Fibroblast of lung (primary cell): ENCODE results near the gene EEF2. TPM values are rescaled to one million over a fixed set of nuclear protein-coding genes. Genes with fewer than 3 reads are reported as not detected.
A peak's percentile ranks its signal among the peaks of the same experiment; 100 is the strongest.

Experiments
- DNase-seq, 2 donors: peaks; one replicate each; pipeline versions ENCODE4 v3.0.0 to v3.0.0-alpha.2; 2010; ENCODE audit warnings: low read depth in 2 of 2
- H2AFZ ChIP-seq: 2 replicates; pipeline ENCODE4 v1.5.1; 2012; ENCODE audit warnings: low read length, control low read depth, inconsistent platforms
- H3K27ac ChIP-seq: 2 replicates; pipeline ENCODE4 v1.5.1; 2011; ENCODE audit warnings: low read length, control low read depth; ENCODE audit not compliant: insufficient read depth
- H3K27me3 ChIP-seq: 2 replicates; pipeline ENCODE4 v1.5.1; 2011; ENCODE audit warnings: mild to moderate bottlenecking, low read length; ENCODE audit not compliant: control insufficient read depth, insufficient read depth
- H3K36me3 ChIP-seq: 2 replicates; pipeline ENCODE4 v1.5.1; 2011; ENCODE audit warnings: low read length; ENCODE audit not compliant: control insufficient read depth, insufficient read depth
- H3K4me1 ChIP-seq: 2 replicates; pipeline ENCODE4 v1.5.1; 2011; ENCODE audit warnings: low read length; ENCODE audit not compliant: control insufficient read depth, insufficient read depth; ENCODE audit errors: extremely low read depth
- H3K4me2 ChIP-seq: 2 replicates; pipeline ENCODE4 v1.5.1; 2011; ENCODE audit warnings: low read length, control low read depth; ENCODE audit not compliant: insufficient read depth; ENCODE audit errors: extremely low read depth
- H3K4me3 ChIP-seq, 4 experiments: fragments of 200-600 bp in 1 of 4; sonication (generic) in 1 of 4; replicated peaks in 1 of 4; 2 replicates each; pipeline ENCODE4 v1.5.1; 2011 to 2016; ENCODE audit warnings: low read length in 4 of 4, low read depth in 3 of 4, mild to moderate bottlenecking in 3 of 4, control low read depth in 2 of 4, inconsistent platforms in 1 of 4, mixed read lengths in 1 of 4; ENCODE audit not compliant: insufficient read depth in 1 of 4; ENCODE audit errors: control extremely low read depth in 1 of 4
- H3K79me2 ChIP-seq: 2 replicates; pipeline ENCODE4 v1.5.1; 2012; ENCODE audit warnings: mild to moderate bottlenecking, low read length, inconsistent platforms; ENCODE audit not compliant: control insufficient read depth, insufficient read depth
- H3K9ac ChIP-seq: 2 replicates; pipeline ENCODE4 v1.5.1; 2011; ENCODE audit warnings: mild to moderate bottlenecking, low read length, control low read depth; ENCODE audit not compliant: insufficient read depth
- H3K9me3 ChIP-seq: 2 replicates; pipeline ENCODE4 v1.5.1; 2012; ENCODE audit warnings: low read depth, low read length; ENCODE audit not compliant: control insufficient read depth, insufficient read depth
- H4K20me1 ChIP-seq: 2 replicates; pipeline ENCODE4 v1.5.1; 2011; ENCODE audit warnings: low read length; ENCODE audit not compliant: control insufficient read depth, insufficient read depth; ENCODE audit errors: extremely low read depth
- EZH2 ChIP-seq: IDR thresholded peaks from 2 replicates; pipeline ENCODE4 v1.5.1; 2012; ENCODE audit warnings: low read length, control low read depth, mild to moderate bottlenecking; ENCODE audit errors: missing control alignments
- polyA minus RNA-seq: library from RNA; depleted of rRNA, polyadenylated mRNA; stranded (reverse); fragments of >200 nt; gene quantifications from 2 replicates; pipeline ENCODE4 v1.2.3, GENCODE V29; 2011; ENCODE audit warnings: low replicate concordance
- polyA plus RNA-seq, 2 donors: library from polyadenylated mRNA; depleted of rRNA in 1 of 2; stranded (reverse) in 1 of 2; unstranded in 1 of 2; fragments of >200 nt; gene quantifications; 2 replicates each; pipeline ENCODE4 v1.2.1, GENCODE V29; 2011 to 2012; ENCODE audit warnings: missing spikeins in 1 of 2
- total RNA-seq: library from RNA; depleted of rRNA; stranded (reverse); fragments of >200 nt; gene quantifications from 2 replicates; pipeline ENCODE4 v1.2.1, GENCODE V29; 2014
- TF ChIP-seq, protein P1 (sequence below), 2 donors: IDR thresholded peaks in 1 of 2; conservative IDR thresholded peaks in 1 of 2; 1 replicate in 1 of 2; 2 replicates in 1 of 2; pipeline ENCODE4 v1.5.1; 2011 to 2012; ENCODE audit warnings: low read length in 2 of 2, control low read depth in 1 of 2, inconsistent platforms in 1 of 2, low read depth in 1 of 2, mild to moderate bottlenecking in 1 of 2

Gene EEF2
- total RNA-seq (2,646 and 3,813 TPM in 2 replicates), polyA plus RNA-seq (976 and 986 TPM in 2 replicates), polyA minus RNA-seq (1,565 and 2,211 TPM in 2 replicates)
- 3,237 and 3,351 TPM in 2 replicates for polyA plus RNA-seq (2012)

DNA sequence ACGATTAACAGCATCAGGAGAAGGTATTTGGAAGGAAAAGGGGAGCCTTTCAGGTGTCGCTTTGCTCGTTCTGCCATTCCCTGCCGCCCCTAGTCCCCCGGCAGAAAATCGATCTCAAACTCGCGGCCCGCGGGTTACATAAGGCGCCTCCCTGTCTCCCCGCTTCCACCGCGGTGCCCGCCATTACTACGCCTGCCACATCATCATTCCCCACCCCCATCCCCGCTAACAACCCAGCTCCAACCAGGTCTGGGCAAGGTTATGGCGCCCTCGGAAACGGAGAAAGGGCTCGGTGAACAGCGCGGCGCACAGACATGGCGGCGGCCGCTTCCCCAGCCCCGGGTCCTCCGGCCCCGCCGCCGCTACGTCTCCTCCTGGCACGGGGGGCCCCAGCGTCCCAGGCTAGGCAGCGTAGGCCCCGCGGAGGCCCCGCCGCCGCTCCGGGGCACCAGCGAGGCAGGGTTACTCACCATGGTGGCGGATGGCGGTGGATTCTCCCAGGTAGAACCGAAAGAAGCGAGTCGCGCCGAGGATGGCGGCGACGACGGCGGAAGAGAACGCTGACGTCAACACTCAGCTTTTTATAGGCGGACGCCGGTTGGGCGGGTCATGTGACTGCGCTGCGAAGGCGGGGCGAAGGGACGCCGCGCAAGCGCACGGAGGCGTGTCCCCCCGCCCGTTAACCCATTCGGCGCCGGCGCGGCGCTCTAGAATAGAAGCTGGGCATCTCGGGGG is at the start of gene EEF2:
Gene EEF2, minus strand, starts transcription at position 556 of the 735 bp plus-strand sequence. Its CDS starts 83 bp downstream, at position 473.
- peak within 1 kb of the TSS; percentile 54 for H2AFZ ChIP-seq
- H3K4me1 ChIP-seq, result peaks cover 22% of the 10 kb centered on the region
- peaks cover 42% of the 10 kb centered on the region for H3K36me3 ChIP-seq
- peak within 1 kb of the TSS; percentile 94 for H3K9ac ChIP-seq
- no peak for TF ChIP-seq EZH2
- TF ChIP-seq, protein P1, sequence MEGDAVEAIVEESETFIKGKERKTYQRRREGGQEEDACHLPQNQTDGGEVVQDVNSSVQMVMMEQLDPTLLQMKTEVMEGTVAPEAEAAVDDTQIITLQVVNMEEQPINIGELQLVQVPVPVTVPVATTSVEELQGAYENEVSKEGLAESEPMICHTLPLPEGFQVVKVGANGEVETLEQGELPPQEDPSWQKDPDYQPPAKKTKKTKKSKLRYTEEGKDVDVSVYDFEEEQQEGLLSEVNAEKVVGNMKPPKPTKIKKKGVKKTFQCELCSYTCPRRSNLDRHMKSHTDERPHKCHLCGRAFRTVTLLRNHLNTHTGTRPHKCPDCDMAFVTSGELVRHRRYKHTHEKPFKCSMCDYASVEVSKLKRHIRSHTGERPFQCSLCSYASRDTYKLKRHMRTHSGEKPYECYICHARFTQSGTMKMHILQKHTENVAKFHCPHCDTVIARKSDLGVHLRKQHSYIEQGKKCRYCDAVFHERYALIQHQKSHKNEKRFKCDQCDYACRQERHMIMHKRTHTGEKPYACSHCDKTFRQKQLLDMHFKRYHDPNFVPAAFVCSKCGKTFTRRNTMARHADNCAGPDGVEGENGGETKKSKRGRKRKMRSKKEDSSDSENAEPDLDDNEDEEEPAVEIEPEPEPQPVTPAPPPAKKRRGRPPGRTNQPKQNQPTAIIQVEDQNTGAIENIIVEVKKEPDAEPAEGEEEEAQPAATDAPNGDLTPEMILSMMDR (conservative IDR thresholded peaks at IDR 0.05 in 1 of 2, IDR thresholded peaks at IDR 0.05 in 1 of 2; ENCODE audit: low read depth in 1 of 2, low read length in 2 of 2), result no peak
- peak; percentile 77 to 91 for DNase-seq
- peak within 1 kb of the TSS; percentile 89 for H3K4me2 ChIP-seq
- no peaks in the 10 kb centered on the region for H3K9me3 ChIP-seq
- H3K27me3 ChIP-seq, result no peaks in the 10 kb centered on the region
- peaks cover 52% of the 10 kb centered on the region for H3K79me2 ChIP-seq
- peak within 1 kb of the TSS; percentile 94 for H3K27ac ChIP-seq
- H4K20me1 ChIP-seq, result peaks cover 7% of the 10 kb centered on the region
- H3K4me3 ChIP-seq, result peak within 1 kb of the TSS; percentile 82 to 99 (median 94)

DNA sequence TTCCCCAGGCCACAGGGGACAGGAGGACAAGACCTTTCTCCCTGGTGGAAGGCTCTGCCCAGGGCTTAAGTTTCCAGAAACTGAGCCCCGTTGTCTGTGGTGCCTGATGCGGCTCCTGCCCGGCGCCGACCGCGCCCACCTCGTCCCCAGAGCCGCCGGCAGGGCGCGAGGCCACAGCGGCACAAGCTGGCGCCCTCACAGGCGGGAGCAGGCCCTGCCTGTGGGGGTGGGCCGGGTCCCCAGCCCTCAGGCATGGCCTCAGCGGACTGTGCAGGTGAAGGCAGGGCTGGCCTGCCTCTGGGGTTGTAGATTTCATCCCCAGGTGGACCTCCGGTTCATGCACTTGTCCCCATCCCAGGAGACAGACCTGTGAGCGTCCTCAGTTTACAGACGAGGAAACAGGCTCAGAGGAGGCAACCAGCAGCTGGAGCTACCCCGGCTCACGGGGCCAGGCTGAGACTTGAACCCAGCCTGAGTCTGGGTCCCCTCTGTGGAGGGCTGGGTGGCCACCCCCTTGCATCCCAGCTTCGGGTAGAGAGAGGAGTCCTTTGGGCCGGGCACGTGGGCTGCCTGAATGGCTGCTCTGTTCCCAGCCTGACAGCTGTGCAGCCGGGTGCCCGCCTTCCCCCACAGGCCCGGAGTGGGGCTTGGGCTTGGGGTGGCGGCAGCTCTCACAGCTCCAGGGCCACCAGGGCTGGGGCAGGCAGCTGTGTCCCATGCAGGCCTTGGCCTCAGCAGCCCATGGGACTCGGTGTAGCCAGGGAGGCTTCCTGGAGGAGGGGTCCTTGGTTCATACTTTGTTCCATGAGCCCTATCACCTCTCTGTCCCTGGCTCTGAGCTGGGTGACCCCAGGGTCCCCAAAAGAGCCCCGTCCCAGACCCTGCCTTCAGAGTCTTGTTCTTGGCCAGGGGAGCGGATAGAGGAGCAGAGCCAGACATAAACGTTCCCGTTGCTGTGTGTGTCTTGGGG is 49.1 kb upstream of the EEF2 start:
- Histone ChIP-seq H3K9me3 (peaks cover 1% of the 10 kb centered on the region), H2AFZ (no peak overlapping the region), H3K27ac (no peak overlapping the region), H3K4me1 (no peaks in the 10 kb centered on the region), H3K4me2 (no peak overlapping the region), H4K20me1 (no peaks in the 10 kb centered on the region), H3K27me3 (no peaks in the 10 kb centered on the region), H3K79me2 (peaks cover 3% of the 10 kb centered on the region), H3K4me3 (no peak overlapping the region), H3K9ac (no peak overlapping the region), H3K36me3 (peaks cover 33% of the 10 kb centered on the region)
- no peak for DNase-seq
- TF ChIP-seq, protein P1 (conservative IDR thresholded peaks at IDR 0.05 in 1 of 2, IDR thresholded peaks at IDR 0.05 in 1 of 2; ENCODE audit: low read depth in 1 of 2, low read length in 2 of 2), result no peak
- no peak for TF ChIP-seq EZH2
